Activated T-helper 9 cell treated with anti-CD3 and anti-CD28 coated beads, Interleukin-2, amount 50 U/mL, for 16 hours (primary cell): ENCODE results near the gene OR10P1.

ENCODE experiments used
- DNase-seq: peaks from one replicate; pipeline ENCODE4 v3.0.0-alpha.2; 2020; ENCODE audit warnings: low read depth

OR10P1 gene

DNA sequence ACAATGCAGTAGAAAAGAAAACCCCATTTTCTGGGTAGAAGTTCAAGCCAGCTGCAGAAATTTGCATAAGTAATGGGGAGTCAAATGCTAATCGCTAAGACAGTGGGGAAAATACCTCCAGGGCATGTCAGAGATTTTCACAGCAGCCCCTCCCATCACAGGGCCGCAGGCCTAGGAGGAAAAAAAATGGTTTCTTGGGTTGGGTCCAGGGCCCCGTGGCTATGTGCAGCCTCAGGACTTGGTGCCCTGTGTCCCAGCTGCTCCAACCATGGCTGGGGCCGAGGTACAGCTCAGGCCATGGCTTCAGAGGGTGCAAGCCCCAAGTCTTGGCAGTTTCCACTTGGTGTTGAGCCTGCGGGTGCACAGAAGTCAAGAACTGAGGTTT is 14.6 kb downstream of the OR10P1 start:
- DNase-seq, result no peak

DNA sequence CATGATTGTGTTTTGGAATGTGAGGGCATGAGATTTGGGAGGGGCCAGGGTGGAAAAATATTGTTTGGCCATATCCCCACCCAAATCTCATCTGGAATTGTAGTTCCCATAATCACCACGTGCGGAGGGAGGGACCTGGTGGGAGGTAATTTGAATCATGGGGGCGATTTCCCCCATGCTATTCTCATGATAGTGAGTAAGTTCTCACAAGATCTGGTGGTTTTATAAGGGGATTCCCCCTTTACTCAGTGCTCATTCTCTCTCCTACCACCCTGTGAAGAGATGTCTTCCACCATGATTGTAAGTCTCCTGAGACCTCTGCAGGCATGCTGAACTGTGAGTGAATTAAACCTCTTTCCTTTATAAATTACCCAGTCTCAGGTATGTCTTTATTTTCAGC is 15.7 kb downstream of the OR10P1 start:
- no peak for DNase-seq

DNA sequence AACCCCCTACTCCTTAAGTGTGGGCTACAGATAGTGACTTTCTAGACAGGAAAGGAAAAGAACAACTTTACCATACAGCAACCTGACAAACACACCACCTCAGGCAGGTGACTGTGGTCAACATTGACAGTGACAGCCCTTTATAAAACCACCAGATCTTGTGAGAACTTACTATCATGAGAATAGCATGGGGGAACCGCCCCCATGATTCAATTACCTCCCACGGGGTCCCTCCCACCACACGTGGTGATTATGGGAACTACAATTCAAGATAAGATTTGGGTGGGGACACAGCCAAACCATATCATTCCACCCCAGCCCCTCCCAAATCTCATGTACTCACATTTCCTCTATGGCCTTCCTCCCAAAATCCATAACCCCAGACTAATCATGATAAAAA is 16.3 kb downstream of the OR10P1 start:
- DNase-seq, result no peak

DNA sequence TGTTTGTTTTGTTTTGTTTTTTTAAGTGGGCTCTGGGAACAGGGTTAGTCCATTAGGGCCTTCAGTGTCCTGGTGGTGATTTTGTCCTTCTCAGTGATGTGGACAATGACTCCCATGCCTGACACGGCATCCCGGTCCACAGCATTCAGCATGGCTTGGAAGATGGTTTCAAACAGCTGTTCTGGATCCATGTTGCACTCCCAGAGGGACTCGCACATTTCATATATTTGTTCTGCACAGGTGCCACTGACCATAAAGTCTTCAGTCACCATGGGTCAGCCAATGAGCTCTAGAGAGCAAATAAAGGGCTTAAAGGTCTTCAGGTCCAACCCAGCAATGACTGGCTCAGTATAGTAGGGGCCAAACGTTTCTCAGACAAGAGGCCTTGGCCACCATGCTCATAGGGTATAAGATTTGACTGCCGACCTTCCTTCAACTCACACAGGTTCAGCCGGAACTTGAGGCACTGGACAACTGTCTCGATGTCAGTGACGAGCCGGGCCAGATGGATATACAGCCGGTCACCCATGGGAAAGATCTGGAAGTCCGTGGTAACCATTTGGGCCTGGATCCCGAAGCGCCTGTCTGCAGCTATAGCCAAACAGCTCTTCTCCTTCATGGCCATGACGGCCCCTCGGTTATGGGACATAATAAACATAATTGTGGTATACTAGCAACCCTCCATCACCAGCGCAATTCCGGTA is 18.0 kb downstream of the OR10P1 start:
- no peak for DNase-seq

DNA sequence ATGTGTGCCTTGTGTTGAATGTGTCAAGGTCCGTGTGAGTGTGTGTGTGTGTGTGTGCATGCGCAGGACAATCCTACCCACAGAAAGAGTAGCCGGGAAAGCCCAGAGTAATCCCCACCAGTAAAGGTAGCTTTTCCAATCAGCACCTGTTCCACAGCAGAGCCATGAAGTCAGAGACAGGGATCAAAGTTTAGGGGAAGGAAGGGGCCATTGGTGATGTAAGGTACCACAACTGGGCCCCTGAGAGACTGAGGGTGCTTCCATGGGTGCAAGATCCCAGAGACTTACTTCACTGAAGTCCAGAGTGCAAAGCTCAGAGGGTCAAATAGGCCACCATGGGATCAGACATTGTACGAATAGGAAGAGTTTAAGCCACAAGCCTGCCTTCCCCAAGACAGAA is 20.5 kb downstream of the OR10P1 start:
- no peak for DNase-seq

DNA sequence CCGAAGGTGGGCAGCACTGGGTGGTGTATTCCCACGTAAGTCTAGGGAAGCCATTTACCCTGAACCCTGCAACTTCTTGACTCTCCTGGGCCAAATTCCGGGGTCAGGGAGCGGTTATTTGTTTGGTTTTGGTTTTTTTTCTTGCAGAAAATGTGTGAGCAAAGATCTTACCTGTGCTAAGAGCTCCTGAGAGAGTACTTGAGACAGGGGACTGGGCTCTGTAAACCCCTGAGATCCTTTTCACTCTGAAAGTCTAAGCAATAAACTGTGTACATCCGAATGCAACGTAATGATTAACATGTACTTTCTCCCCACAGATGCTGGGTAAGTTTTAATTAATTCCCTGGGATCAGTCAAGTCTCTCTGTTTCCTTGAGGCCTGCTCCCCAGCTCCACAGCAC is 21.5 kb downstream of the OR10P1 start:
- DNase-seq, result no peak

DNA sequence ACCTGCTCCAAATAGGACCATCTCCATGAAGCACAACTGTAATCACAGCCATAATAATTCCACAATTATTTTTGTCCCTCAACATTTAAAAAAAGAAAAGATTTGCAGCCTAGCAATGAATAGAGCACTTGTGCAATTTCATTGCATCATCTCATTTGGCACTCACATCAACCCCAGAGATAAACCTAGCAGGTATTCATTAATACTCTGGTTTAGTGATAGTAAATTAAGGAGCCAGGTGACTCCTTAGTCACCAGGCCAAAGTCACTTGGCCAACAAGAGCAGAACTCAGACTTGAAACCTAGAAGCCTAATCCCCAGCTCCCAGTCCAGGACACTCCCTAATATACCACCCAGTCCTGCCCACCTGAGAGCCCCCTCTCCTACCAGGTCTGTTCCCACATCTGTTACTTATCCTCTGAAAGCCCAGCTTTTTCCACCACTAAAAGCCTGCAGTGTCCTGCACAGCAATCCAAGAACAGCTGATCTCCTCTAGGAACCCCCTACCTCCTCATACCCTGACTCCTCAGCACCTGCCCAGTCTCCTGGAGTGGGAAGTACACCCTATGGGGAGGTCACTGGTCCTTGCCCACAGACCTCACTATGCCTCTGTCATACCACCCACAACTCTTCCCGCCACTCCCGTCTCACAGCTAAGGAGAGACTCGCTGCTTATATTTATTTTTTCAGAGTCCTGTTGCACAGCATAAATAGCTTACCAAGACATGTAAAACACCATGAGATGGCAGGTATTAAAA is 22.1 kb downstream of the OR10P1 start:
- no peak for DNase-seq

DNA sequence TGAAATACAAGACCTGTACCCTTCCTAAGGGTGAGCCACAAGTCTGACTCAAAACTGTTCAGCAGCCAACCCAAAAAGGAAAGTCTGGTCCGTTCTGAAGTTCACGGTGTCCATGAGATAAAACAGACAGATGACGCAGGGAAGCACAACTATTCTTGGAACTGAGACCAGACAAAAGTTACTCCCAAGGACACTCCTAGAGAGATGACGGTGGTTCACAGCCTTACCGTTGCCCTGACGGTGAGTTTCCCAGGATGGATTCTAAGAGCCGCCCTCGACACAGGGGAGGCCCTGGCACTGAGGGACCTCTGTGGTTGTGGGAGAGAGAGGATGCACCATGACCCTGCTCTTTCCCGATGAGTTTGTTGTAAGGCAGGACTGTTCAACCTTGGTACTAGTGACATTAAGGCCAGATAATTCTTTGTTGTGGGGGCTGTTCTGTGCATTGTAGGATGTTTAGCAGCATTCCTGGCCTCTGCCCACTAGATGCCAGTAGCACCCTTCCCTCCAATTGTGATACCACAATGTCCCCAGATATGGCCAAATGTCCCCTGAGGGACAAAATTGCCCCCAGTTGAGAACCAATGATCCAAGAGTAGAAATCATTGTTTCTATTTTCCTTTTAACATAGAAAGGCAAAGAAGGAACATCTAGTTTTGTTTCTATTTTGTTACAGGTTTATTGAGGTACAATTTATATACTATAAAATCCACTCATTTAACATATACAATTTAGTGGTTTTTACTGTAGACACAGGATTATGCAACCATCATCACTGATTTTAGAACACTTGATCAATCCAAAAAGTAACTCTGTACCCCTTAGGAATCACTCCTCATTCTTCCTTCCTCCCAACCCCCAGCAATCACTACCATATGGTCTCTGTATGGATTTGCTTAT is 23.0 kb downstream of the OR10P1 start:
- no peak for DNase-seq

DNA sequence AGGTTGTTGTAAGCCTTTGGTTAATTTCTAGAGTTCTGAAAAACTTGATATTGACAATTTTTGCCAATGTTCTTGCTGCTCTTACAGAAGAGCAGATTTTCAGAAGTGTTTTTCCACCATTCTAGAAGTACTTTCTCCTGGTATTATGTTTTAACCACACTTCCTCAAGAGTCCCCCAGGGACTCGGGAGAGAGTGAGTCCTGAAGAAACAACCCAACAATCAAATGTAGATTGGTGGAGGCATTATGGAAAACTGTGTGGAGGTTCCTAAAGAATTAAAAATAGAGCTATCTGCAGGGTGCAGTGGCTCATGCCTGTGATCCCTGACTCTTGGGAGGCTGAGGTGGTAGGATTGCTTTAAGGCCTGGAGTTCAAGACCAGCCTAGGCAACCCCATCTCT is 26.7 kb downstream of the OR10P1 start:
- DNase-seq, result no peak

DNA sequence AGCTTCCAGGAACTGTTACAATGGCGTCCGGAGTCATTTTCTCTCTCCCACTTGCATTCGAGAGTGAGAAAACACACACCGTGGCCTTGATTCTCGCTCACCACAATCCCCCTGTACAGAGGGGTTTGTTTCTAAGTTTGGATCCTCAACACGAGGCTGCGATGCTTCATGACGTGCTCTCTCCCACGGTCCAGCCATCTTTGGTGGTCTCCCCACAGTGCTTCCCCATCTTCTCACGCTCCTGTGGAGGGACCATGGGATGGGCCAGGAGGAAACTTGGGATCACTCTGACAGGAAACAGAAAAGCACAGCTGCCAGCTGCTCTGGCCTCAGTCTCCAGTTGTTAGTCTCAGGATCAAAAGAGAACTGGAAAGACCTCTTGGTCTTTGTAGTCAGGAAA is 28.1 kb downstream of the OR10P1 start:
- no peak for DNase-seq

DNA sequence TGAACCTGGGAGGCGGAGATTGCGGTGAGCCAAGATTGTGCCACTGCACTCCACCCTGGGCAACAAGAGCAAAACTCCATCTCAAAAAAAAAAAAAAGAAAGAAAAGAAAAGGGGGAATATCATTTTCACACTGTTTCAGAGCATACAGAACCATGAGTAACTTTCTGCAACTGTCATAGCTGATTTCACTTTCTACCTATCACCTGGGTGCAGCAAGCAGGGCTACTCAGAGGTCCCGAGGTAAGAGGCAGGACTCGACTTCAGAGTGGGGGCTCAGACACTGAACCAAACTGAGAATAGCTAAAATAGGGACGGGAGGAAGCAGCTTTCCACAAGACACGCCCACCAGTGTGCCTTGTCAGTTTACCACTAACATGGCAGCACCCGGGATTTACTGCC is 29.8 kb downstream of the OR10P1 start:
- no peak for DNase-seq

DNA sequence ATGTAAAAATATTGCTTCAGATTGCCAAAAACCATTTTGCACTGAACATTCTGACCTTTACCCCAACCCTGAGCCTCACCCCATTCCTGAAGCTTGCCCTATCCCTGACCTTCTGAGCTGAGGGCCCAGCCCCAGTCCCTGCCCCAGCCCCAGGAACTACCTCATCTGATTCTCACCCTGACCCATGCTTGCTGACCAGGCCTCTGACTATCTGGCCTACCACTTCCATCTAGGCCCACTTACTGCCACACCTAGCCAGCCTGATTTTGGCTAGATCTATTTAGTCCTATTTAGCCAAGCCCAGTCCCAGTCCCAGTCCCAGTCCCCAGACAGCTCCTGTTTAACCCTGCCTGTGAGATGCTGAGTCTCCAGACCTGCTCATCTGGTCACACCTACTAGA is 33.6 kb downstream of the OR10P1 start:
- no peak for DNase-seq

DNA sequence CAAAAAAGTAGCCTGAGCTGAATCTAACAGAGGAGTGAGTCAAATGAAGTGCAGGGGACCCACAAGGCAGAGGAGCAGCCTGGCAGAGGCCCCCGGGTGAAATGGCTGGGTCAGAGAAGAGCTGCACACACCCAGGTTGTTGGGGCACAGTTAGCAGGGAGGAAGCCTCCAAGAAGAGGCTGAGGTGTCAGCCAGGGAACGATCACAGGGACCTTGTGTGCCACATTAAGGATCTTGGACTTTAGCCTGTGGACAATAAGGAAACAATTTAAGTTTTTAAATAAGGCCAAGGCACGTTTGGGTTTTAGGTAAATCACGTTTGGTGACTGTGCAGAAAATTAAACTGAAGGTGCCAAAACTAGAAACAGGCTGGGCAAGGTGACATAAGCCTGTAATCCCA is 35.1 kb downstream of the OR10P1 start:
- no peak for DNase-seq

DNA sequence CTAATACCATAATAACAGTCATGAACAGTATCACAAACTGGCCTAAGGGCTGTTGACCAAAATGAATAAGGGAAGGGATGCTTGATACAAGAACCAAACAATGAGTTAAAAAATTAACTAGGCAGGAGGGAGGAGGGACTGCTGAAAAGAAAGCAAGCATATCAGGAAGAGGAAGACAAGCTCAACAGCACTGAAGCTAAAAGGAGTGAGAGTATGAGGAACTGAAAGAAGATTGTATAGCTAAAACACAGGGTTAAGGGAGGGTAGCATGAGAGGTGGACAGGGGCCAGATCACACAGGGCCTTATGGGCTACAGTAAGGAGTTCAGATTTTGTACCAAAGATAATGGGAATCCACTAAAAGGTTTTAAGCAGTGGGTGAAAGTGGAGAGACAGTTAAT is 36.9 kb downstream of the OR10P1 start:
- DNase-seq, result no peak

DNA sequence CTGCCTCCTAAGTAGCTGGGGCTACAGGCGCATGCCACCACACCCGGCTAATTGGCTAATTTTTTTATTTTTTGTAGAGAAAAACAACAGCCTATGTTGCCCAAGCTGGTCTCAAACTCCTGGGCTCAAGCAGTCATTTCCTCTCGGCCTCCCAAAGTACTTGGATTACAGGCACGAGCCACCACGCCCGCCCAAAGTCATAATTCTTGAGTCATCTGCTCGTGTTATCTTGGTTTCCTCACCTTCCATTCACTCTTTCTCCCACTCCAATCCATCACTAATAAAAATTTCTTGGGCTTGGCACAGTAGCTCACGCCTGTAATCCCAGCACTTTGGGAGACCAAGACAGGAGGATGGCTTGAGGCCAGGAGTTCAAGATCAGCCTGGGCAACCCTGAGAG is 39.0 kb downstream of the OR10P1 start:
- no peak for DNase-seq

DNA sequence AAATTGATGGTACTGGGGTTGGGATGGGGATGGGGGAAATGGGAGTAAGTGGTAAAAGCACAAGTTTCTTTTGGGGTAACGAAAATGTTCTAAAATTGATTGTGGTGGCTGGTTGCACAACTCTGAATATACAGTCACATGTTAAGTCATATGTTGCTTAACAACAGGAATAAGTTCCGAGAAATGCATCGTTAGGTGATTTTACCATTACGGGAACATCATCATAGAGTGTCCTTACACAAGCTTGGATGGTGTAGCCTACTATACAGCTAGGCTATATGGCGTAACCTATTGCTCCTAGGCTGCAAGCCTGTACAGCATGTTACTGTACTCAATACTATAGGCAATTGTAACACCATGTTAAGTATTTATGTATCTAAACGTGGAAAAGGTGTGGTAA is 40.0 kb downstream of the OR10P1 start:
- no peak for DNase-seq

DNA sequence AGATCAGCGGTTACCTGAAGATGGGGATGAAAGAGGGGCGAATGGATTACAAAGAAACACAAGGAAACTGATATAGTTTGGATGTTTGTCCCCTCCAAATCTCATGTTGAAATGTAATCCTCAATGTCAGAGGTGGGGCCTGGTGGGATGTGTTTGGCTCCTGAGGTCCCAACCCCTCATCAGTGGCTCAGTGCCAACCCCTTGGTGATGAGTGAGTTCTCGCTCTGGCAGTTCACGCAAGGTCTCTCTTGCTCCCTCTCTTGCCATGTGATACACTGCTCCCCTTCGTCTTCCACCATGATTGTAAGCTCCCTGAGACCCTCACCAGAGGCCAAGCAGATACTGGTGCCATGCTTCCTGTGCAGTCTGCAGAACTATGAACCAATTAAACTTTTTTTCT is 43.0 kb downstream of the OR10P1 start:
- no peak for DNase-seq

DNA sequence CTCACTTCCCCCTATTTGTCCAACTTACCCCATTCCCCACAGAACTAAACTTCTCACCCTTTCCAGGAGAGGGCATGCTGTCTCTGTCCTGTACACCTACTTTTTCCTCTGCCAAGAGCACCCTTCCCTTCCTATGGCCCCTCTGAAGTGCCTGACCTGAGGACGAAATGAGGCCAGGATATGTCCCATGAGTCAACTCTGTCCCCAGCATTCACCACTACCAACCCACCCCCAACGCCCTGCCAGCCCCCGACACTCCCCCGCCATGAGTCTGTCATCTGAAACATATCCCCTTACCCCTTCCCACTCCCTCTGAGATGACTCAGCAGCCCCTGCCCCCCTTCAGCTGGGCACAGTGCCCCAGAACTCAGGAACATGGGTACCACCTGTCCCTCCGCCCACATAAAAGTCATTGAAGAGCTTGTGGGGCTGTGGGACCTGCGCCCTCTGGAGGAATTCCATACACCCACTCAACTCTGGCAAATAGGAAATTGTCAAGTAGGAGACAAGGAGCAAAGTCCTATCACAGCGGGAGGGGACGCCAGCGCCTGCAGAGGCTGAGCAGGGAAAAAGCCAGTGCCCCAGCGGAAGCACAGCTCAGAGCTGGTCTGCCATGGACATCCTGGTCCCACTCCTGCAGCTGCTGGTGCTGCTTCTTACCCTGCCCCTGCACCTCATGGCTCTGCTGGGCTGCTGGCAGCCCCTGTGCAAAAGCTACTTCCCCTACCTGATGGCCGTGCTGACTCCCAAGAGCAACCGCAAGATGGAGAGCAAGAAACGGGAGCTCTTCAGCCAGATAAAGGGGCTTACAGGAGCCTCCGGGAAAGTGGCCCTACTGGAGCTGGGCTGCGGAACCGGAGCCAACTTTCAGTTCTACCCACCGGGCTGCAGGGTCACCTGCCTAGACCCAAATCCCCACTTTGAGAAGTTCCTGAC is 44.7 kb downstream of the OR10P1 start:
- DNase-seq, result no peak

DNA sequence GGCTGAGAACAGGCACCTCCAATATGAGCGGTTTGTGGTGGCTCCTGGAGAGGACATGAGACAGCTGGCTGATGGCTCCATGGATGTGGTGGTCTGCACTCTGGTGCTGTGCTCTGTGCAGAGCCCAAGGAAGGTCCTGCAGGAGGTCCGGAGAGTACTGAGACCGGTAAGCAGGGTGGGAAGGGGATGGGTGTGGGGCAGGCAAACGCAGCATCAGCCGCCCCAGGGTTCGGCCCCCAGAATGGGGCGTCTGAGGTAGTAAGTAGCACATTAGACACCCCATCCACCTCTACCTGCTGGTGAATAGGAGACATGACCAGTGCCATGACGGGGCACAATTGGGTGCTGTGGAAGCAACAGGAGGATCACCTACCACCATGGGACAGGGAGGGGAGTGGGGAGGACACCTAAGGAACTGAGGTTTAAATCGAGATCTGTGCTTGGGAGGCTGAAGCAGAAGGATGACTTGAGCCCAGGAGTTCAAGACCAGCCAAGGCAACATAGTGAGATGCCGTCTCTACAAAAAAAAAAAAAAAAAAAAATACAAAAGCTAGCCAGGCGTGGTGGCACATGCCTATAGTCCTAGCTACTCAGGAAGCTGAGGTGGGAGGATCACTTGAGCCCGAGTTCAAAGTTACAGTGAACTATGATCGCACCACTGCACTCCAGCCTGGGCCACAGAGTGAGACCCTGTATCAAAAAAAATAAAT is 45.5 kb downstream of the OR10P1 start:
- no peak for DNase-seq

DNA sequence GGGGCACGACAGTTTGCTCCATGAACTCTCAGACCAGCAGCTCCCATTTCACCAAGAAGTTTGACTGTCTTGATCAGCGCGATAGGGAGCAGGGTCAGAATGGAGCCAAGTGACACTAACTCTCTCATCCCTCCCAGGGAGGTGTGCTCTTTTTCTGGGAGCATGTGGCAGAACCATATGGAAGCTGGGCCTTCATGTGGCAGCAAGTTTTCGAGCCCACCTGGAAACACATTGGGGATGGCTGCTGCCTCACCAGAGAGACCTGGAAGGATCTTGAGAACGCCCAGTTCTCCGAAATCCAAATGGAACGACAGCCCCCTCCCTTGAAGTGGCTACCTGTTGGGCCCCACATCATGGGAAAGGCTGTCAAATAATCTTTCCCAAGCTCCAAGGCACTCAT is 47.0 kb downstream of the OR10P1 start:
- no peak for DNase-seq

DNA sequence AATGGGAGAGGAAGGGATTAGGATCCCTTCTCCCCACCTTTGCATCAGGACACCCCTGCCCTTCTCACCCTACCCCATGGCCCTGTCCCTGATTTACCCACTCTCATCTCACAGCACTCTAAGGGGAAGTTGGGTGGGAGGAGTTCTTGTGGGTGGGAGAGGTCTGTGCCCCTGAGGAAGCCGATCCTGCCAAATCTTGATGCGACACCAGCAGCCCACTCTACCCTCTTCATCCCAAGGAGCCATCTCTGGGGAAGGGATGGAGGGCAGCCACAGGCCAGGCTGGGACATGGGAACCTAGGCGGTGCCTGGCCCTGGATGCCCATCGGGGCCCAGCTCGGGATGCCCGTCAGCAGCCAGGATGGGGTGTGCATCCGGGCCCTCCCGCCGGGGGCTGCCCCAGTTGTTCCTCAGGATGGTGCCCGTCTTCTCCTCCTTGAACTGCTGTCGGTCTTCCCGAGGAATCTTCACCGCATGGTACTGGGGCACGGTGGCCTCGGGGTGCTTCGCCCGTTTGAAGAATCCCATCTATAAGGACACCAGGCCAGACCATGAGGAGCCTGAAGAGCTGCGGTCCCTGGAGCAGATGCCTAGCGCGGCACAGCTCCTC is 48.2 kb downstream of the OR10P1 start:
- DNase-seq, result no peak
